GM23338 (cell line): ENCODE measurements around the gene TRMT61A. TPM values are rescaled to one million over a fixed set of nuclear protein-coding genes. Genes with fewer than 3 reads are reported as not detected.

ENCODE experiments used
- ATAC-seq: fragments of 200-7000 bp; cut with Tn5 transposase; 3 replicates; pipeline ENCODE4 v1.9.1; 2020
- DNase-seq: peaks from one replicate; pipeline ENCODE4 v3.0.0-alpha.2; 2015; ENCODE audit warnings: low spot score
- H2AFZ ChIP-seq: fragments of 200-600 bp; sonication (generic); 2 replicates; pipeline ENCODE4 v1.8.0; 2016; ENCODE audit warnings: antibody characterized with exemption, mild to moderate bottlenecking, moderate library complexity
- H3F3A ChIP-seq: fragments of 200-600 bp; sonication (generic); replicated peaks from 2 replicates; pipeline ENCODE4 v1.8.0; 2017; ENCODE audit warnings: antibody characterized with exemption, mixed run types, low read depth
- H3K27ac ChIP-seq: fragments of 200-600 bp; sonication (generic); 2 replicates; pipeline ENCODE4 v1.6.1; 2016; ENCODE audit warnings: low read depth
- H3K27me3 ChIP-seq: fragments of 200-600 bp; sonication (generic); 2 replicates; pipeline ENCODE4 v1.8.0; 2016; ENCODE audit warnings: mild to moderate bottlenecking, mixed run types, moderate library complexity; ENCODE audit not compliant: insufficient read depth
- H3K36me3 ChIP-seq: fragments of 200-600 bp; sonication (generic); 2 replicates; pipeline ENCODE4 v1.8.0; 2016; ENCODE audit warnings: mild to moderate bottlenecking; ENCODE audit not compliant: insufficient read depth
- H3K4me1 ChIP-seq: fragments of 200-600 bp; sonication (generic); 2 replicates; pipeline ENCODE4 v1.8.0; 2016; ENCODE audit warnings: mild to moderate bottlenecking, moderate library complexity; ENCODE audit not compliant: insufficient read depth
- H3K4me2 ChIP-seq: fragments of 200-600 bp; sonication (generic); 2 replicates; pipeline ENCODE4 v1.7.1; 2017; ENCODE audit warnings: mixed run types
- H3K4me3 ChIP-seq: fragments of 200-600 bp; sonication (generic); 2 replicates; pipeline ENCODE4 v1.6.1; 2016; ENCODE audit warnings: mixed run types
- H3K79me2 ChIP-seq: fragments of 200-600 bp; sonication (generic); replicated peaks from 2 replicates; pipeline ENCODE4 v1.8.0; 2017; ENCODE audit warnings: mild to moderate bottlenecking; ENCODE audit not compliant: insufficient read depth
- H3K9me2 ChIP-seq: fragments of 200-600 bp; sonication (generic); 2 replicates; pipeline ENCODE4 v1.8.0; 2017; ENCODE audit not compliant: insufficient read depth
- H4K20me1 ChIP-seq: fragments of 200-600 bp; sonication (generic); replicated peaks from 2 replicates; pipeline ENCODE4 v1.8.0; 2017; ENCODE audit warnings: mild to moderate bottlenecking; ENCODE audit not compliant: insufficient read depth
- H3K27ac Mint-ChIP-seq: 2 replicates; pipeline ENCODE4 v1.8.0; 2020; ENCODE audit warnings: inconsistent platforms, mild to moderate bottlenecking, moderate library complexity, mixed read lengths
- H3K27me3 Mint-ChIP-seq: 3 replicates; pipeline ENCODE4 v1.8.0; 2022; ENCODE audit warnings: low read depth, mild to moderate bottlenecking, moderate library complexity, mixed read lengths, inconsistent platforms; ENCODE audit not compliant: insufficient read depth, poor library complexity
- H3K36me3 Mint-ChIP-seq: 3 replicates; pipeline ENCODE4 v1.8.0; 2021; ENCODE audit warnings: low read depth, mild to moderate bottlenecking, inconsistent platforms, moderate library complexity, mixed read lengths
- H3K4me1 Mint-ChIP-seq: 3 replicates; pipeline ENCODE4 v1.8.0; 2020; ENCODE audit warnings: mild to moderate bottlenecking, inconsistent platforms, mixed read lengths
- H3K4me3 Mint-ChIP-seq: 3 replicates; pipeline ENCODE4 v1.8.0; 2021; ENCODE audit warnings: moderate library complexity, mild to moderate bottlenecking, inconsistent platforms, mixed read lengths
- H3K9me3 Mint-ChIP-seq: 3 replicates; pipeline ENCODE4 v1.8.0; 2020; ENCODE audit warnings: moderate library complexity, mild to moderate bottlenecking, inconsistent platforms, mixed read lengths
- ETS1 ChIP-seq: IDR thresholded peaks from 2 replicates; pipeline ENCODE4 v1.6.1; 2016; ENCODE audit warnings: antibody characterized with exemption
- EZH2 ChIP-seq: fragments of 200-600 bp; sonication (generic); IDR thresholded peaks from one replicate; pipeline ENCODE4 v1.8.0; 2017; ENCODE audit warnings: antibody characterized with exemption, mild to moderate bottlenecking, low read depth; ENCODE audit not compliant: unreplicated experiment
- EZH2phosphoT487 ChIP-seq: fragments of 200-600 bp; sonication (generic); IDR thresholded peaks from one replicate; pipeline ENCODE4 v1.8.1; 2018; ENCODE audit warnings: antibody characterized with exemption; ENCODE audit not compliant: unreplicated experiment
- JUNB ChIP-seq: IDR thresholded peaks from one replicate; pipeline ENCODE4 v1.6.1; 2016; ENCODE audit warnings: antibody characterized with exemption; ENCODE audit not compliant: unreplicated experiment
- STAT1 ChIP-seq: IDR thresholded peaks from one replicate; pipeline ENCODE4 v1.6.1; 2016; ENCODE audit warnings: antibody characterized with exemption; ENCODE audit not compliant: unreplicated experiment
- ZNF114 ChIP-seq: fragments of 250-450 bp; sonication (Bioruptor Pico); IDR thresholded peaks from 2 replicates; pipeline ENCODE4 v1.5.0; 2020; ENCODE audit warnings: mild to moderate bottlenecking, moderate library complexity
- ZNF331 ChIP-seq: fragments of 250-450 bp; sonication (Bioruptor Pico); IDR thresholded peaks from 2 replicates; pipeline ENCODE4 v1.5.0; 2020; ENCODE audit warnings: low read depth, mild to moderate bottlenecking, moderate library complexity
- polyA plus RNA-seq: library from polyadenylated mRNA; unstranded; fragments of >200 nt; fragmentation: Nextera tagmentation; extraction: Ambion mirVana; gene quantifications from 2 replicates; pipeline ENCODE4 v1.2.1, GENCODE V29; 2016
- total RNA-seq: library from RNA; depleted of rRNA; stranded (reverse); fragments of >200 nt; shearing (Covaris generic); gene quantifications from 2 replicates; pipeline ENCODE4 v1.2.3, GENCODE V29; 2014
- TF ChIP-seq, protein P1 (sequence below), 2 experiments: fragments of 200-600 bp in 1 of 2; sonication (generic) in 1 of 2; conservative IDR thresholded peaks; 2 replicates each; pipeline versions ENCODE4 v1.5.1 to v1.6.1; 2016 to 2017; ENCODE audit warnings: antibody characterized with exemption in 2 of 2, low read depth in 2 of 2, mild to moderate bottlenecking in 2 of 2, moderate library complexity in 1 of 2

The TRMT61A gene
- total and polyA plus RNA-seq, 2 experiments from 2014 or later: 13.4 to 28.2 TPM

DNA sequence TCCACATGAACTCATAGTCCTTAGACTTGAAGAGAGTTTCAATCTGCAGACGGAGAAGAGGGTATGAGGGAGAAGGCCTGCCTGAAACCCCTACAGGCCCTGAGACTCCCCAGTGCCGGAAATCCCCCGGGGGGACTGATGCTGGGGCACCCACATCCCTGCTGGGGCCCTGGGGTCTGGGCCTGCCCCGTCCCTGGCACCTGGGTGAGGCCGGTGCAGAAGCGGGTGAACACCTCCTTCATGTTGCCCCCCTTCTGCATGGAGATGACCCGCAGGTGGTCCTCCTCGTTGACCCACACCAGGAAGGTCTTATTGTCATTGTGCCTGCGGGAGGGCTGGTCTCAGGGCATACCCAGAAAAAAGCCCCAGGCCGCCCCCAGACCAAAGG lies 8.7 kb upstream of the TRMT61A start (continued):
- TF ChIP-seq EZH2phosphoT487 (no peak), STAT1 (no peak), ETS1 (no peak), ZNF114 (CRISPR knock-in tag) (no peak), EZH2 (no peak), JUNB (no peak), ZNF331 (no peak)
- TF ChIP-seq, protein P1, sequence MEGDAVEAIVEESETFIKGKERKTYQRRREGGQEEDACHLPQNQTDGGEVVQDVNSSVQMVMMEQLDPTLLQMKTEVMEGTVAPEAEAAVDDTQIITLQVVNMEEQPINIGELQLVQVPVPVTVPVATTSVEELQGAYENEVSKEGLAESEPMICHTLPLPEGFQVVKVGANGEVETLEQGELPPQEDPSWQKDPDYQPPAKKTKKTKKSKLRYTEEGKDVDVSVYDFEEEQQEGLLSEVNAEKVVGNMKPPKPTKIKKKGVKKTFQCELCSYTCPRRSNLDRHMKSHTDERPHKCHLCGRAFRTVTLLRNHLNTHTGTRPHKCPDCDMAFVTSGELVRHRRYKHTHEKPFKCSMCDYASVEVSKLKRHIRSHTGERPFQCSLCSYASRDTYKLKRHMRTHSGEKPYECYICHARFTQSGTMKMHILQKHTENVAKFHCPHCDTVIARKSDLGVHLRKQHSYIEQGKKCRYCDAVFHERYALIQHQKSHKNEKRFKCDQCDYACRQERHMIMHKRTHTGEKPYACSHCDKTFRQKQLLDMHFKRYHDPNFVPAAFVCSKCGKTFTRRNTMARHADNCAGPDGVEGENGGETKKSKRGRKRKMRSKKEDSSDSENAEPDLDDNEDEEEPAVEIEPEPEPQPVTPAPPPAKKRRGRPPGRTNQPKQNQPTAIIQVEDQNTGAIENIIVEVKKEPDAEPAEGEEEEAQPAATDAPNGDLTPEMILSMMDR (conservative IDR thresholded peaks at IDR 0.05; ENCODE audit: low read depth in 2 of 2): no peak

DNA sequence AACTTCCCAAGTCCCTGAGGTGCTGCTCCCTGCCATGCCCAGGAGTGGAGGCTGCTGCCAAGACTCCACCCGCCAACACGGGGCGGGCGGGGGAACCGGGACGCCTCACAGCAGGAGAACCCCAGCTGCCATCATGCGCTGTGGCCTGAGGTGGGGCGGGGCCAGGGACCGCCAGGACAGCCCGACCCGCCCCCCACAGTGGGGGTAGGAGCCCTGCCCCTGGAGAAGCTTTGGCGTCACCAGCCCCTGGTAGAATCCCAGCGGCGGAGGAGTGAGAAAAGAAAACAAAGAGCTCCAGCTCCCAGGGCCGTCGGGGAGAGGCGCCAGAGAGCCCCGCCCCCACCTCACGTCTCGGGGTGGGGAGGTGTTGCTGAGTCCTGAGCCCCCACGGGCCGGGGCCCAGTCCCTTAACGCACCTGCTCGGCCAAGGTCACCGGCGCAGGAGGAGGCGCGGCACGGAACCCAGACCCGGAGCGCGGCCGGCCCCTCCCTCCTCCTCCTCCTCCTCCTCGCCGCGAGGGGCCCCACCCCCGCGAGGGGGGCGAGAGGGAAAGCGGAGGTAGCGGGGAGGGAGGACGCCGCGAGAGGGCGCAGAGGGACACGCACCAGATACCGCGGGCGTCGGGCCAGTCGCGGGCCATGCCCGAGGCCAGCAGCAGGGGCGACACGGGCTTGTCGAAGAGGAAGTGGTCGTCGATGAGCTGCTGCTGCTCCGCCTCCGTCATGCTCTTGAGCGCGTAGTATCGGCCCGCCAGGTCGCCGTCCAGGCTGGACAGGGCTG lies 8.1 kb upstream of the TRMT61A start:
- TF ChIP-seq JUNB: no peak
- TF ChIP-seq, protein P1 (conservative IDR thresholded peaks at IDR 0.05; ENCODE audit: low read depth in 2 of 2): peak; percentile 30 to 64; a peak in 3 of 4 replicates
- TF ChIP-seq ZNF114 (CRISPR knock-in tag): no peak
- no peak for TF ChIP-seq ETS1
- H2AFZ ChIP-seq: no peak overlapping the region
- H4K20me1 ChIP-seq: peaks cover 11% of the 10 kb centered on the region
- no peak overlapping the region for H3K27ac ChIP-seq
- H3K9me2 ChIP-seq: no peaks in the 10 kb centered on the region
- peaks cover 26% of the 10 kb centered on the region for H3F3A ChIP-seq
- H3K4me2 ChIP-seq: peak overlapping the region; percentile 88
- ATAC-seq (peak; percentile 12), DNase-seq (peak; percentile 84)
- peaks cover 33% of the 10 kb centered on the region for H3K27me3 Mint-ChIP-seq
- no peaks in the 10 kb centered on the region; the same call in 1 of the 2 replicates for H3K36me3 ChIP-seq
- peaks cover 14% of the 10 kb centered on the region for H3K36me3 Mint-ChIP-seq
- peaks cover 22% of the 10 kb centered on the region for H3K27me3 ChIP-seq
- peaks cover 17% of the 10 kb centered on the region for H3K4me1 ChIP-seq
- H3K9me3 Mint-ChIP-seq: peaks cover 4% of the 10 kb centered on the region; the same call in 2 of the 3 replicates
- no peaks in the 10 kb centered on the region for H3K79me2 ChIP-seq
- peak overlapping the region; percentile 90 for H3K4me3 ChIP-seq
- H3K4me1 Mint-ChIP-seq: peaks cover 28% of the 10 kb centered on the region
- peak overlapping the region; percentile 68; the same call in 2 of the 3 replicates for H3K4me3 Mint-ChIP-seq
- no peak overlapping the region for H3K27ac Mint-ChIP-seq
